ENCODE measurements around the gene OR51E1. TPM values are rescaled to one million over a fixed set of nuclear protein-coding genes. Genes with fewer than 3 reads are reported as not detected.

Gene OR51E1, protein sequence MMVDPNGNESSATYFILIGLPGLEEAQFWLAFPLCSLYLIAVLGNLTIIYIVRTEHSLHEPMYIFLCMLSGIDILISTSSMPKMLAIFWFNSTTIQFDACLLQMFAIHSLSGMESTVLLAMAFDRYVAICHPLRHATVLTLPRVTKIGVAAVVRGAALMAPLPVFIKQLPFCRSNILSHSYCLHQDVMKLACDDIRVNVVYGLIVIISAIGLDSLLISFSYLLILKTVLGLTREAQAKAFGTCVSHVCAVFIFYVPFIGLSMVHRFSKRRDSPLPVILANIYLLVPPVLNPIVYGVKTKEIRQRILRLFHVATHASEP
- not detected in 2 replicates for total RNA-seq

DNA sequence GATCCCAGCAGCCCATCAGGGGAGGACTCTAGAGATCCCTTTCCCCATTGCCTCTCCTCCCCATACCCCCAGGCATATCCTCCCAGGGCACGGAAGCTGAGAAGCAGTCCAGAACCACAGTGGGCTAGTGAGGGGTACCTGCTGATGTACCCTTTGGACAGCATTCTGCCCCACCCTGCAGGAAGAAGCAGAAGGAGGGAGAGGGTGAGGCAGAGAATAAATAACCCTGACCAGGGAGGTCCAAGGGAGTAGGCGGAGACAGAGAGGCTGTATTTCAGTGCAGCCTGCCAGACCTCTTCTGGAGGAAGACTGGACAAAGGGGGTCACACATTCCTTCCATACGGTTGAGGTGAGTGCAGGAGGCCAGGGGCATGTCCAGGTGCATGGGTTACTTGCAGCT lies at the start of gene OR51E1:
OR51E1 (plus strand) TSS at position 301 of the 400 bp plus-strand sequence. CDS start 8,545 bp downstream, outside the sequence.

DNA sequence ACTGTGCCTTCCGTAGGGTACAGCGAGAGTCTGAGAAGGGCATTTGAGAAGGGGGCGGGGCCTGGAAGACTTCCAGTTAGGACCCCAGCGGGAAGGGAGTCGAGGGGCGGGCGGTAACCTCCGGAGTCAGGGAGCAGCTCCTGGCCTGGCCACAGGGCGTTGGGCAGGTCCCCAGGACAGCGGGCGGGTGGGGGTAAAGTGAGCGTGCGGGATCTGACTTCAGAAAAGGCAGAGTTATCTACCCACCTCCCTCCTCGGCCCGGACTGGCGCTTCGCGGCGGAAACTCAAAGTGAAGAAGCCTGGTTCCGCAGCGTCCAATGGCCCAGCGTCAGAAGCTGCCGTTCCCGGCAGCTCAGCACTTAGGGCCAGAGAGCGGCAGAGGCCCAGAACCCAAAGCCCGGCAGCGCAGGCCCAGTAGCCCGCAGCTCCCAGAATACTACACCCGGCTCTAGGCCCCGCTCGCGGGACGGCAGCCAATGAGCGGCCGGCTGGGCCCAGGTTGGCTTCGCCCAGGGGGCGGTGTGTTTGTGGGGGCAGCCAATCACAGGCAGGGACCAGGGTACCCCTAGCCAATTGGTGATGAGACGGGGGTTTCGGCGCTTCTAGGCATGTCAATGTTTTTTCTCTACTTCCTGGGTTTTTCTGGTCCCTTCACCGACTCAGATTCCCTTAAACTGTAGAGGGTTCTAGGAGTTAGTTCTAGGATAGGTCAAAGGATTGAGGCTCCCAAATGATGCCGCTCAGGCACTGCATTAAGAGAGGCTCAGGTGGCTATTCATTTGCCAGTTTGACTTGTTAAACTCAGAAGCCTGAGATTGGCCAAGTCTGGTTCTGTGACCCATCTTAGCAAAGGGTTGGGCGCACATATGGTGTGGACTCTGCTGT lies 35.8 kb upstream of the OR51E1 start, which contains the start of gene TRIM68:
TRIM68 (minus strand) TSS at position 451 of the 886 bp plus-strand sequence. CDS start 2,727 bp downstream, outside the sequence.

DNA sequence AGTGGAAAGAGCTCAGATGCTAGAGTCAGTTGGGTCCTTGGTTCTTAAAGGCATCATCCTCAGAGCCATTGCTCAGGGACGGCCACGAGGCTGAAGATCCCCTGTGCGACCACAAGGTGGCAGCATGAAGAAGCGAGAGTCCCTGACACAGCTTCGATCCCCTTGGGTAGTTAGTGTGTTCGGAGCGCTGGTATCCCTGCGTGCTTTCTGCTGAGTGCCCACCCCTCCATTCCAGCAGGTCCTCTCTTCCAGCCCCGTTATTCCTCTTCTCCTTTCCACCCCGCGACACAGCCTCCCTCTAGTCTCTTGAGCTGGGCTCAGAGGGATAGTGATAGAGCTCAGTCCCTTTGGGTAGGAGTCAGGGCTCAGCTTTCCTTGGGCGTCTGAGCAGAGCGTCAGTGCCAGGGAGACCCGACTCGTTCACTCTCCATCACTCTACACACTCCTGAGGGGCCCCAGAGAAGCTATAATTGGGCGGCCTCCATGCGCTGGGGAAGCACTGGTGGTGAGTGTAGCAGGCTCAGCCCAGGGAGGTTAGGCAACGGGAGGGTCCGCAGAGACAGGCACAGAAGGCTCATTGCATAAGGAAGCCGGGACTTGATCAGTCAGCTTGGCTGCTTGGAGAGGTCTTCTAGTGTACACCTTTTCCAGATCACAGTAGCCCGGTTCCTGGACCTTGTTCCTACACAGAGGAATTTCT lies 6.7 kb upstream of the OR51E1 start, which contains the start of gene OR51D1:
OR51D1 (plus strand) TSS at position 516 of the 700 bp plus-strand sequence. CDS start 2,314 bp downstream, outside the sequence.

DNA sequence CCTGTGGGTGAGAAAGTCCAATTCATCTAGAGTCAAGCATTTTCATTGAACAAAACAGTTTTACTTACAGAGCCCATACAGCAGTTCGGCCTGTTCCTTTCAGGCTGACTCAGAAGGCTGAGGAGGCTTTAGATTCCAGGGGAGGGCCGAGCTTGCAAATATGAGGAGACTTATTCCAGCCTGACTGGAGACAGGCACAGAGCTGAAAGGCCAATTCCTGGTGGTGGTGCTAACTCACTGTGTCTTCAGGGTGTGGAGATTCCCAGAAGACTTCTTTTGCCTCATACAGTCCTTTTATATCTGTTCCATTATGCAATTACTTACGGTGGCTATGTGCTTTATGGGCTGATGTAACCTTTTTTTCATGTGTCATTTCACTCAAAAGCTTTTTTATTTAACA lies 53.8 kb downstream of the OR51E1 start, which contains the start of gene OR51E2:
OR51E2 (minus strand) TSS at position 269 of the 400 bp plus-strand sequence. CDS start 15,142 bp downstream, outside the sequence.

DNA sequence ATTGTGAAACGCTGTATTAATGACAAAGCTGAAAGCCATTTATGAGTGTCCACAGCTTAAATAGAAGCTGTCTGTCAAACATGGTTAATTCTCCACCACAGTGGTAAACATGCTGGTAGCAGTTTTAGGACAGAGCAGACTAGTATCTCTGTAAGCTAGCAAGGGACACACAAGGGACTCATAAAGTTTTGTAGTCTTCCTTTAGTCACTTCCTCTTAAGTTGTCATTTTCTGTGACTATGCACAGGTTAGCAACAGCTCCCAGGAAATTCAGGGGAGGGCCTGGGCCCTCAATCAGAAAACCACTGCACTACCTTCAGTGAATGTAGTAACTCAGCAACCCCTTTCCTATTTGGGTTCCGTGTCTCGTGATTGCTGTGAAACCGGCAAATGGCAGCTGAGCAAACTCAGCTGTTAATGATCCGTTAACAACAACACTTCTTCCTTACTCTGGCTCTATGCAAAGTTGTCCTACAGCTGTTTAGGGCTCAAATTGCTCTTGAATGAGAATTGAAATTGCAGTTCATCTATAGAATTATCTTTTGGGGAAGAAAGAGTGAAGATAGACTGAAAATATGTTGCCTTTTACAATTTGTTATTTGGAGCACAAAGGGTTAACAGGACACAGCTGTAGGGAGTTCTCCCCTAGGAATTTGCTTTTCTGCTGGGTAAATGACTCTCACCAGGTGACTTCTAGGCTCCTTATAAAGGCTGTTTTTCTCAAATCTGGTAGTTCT lies 60.4 kb downstream of the OR51E1 start, which contains the start of gene MMP26:
MMP26 (plus strand) TSS at position 731 of the 736 bp plus-strand sequence.

Other genes starting within 250 kb of the OR51E1 start
- not detected in 2 replicates for gene OR52K2, start 194.7 kb upstream of the OR51E1 start, total RNA-seq
- gene OR52K1, start 161.3 kb upstream of the OR51E1 start, total RNA-seq: not detected in 2 replicates
- not detected in 2 replicates for gene OR52M1, start 98.8 kb upstream of the OR51E1 start, total RNA-seq
- gene OR52I2, start 62.2 kb upstream of the OR51E1 start, total RNA-seq: not detected in 2 replicates
- gene OR52I1, start 49.9 kb upstream of the OR51E1 start, total RNA-seq: not detected in 2 replicates
- 12.3 and 13.1 TPM in 2 replicates for gene TRIM68, start 35.8 kb upstream of the OR51E1 start, total RNA-seq
- not detected in 2 replicates for gene OR51D1, start 6.5 kb upstream of the OR51E1 start, total RNA-seq
- not detected in 2 replicates for gene OR51E2, start 53.9 kb downstream of the OR51E1 start, total RNA-seq
- gene MMP26, start 60.8 kb downstream of the OR51E1 start, total RNA-seq: not detected in 2 replicates
- gene OR51F1, start 126.0 kb downstream of the OR51E1 start, total RNA-seq: not detected in 2 replicates
- not detected in 2 replicates for gene OR52R1, start 160.4 kb downstream of the OR51E1 start, total RNA-seq
- gene OR51F2, start 177.3 kb downstream of the OR51E1 start, total RNA-seq: not detected in 2 replicates
- gene OR51S1, start 205.2 kb downstream of the OR51E1 start, total RNA-seq: not detected in 2 replicates
- not detected in 2 replicates for gene OR51T1, start 237.9 kb downstream of the OR51E1 start, total RNA-seq

Data from articular chondrocyte of knee joint (primary cell).